ENCODE measurements around the gene CYTH1.
"Not testable (repeated sequence)": the region's sequence is repeated elsewhere in the genome, so short reads cannot be mapped to it uniquely, and the experiment has no call there.

Gene CYTH1

DNA sequence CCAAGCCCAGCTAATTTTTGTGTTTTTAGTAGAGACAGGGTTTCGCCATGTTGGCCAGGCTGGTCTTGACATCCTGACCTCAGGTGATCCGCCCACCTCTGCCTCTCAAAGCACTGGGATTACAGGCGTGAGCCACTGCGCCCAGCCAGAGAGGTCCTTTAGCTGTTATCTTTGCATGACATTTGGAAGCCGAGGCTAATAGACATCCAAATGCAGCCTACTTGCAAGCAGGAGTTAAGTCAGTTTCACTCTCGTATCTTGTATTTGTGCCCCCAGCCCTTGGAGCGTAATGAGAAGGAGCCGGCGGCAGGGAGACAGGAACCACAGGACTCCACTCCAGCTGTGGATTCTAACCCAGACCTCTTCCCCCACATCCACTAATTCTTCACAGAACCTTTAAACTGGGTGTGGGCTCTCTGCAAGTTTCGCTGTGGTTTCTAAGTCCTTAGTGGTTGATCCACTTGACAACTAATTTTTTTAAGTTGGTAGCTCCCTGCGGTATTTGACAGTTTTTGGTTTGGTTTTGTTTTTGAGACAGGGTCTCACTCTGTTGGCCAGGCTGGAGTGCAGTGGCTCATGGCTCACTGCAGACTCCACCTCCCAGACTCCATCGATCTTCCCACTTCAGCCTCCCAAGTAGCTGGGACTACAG lies 3.1 kb upstream of the CYTH1 start:
- no peak for DNase-seq

DNA sequence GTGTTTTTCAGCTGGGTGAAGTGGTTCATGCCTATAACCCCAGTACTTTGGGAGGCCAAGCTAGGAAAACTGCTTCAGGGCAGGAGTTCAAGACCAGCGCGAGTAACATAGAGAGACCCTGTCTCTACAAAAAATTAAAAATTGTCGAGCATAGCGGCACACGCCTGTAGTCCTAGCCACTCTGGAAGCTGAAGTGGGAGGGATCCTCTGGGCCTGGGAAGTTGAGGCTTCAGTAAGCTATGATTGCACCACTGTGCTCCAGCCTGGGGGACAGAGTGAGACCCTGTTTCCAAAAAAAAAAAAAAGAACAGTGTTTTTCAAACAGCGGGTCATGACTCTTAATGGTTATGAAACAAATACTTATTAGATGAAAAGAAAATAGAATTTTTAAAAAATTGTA lies 2.3 kb upstream of the CYTH1 start:
- no peak for DNase-seq

DNA sequence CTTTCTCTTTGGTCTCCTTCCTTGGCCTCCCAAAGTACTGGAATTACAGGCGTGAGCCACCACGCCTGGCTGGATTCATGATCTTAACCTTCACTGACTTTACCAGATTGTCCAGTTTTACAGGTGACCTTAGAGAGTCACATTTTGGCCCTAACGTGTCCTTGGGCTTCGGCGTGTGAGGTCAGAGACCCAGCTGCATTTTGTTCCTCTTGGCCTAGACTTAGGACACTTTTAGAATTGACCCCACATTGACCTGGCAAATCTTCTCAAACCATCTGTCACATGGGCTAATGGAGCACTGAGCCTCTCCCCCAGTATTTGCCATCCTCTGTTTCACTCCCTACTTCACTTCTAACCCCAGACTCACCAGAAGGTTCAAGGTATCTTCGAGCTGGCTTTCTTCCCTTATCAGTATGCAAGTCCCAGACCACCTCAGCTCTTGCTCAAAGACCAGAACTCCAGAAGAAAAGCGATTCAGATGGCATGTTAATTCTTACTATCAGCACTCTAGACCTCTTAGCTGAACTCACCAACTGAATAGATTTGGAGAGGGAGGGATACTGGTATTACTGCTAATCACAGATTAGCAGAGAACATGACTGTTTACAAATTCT lies 1.7 kb upstream of the CYTH1 start:
- no peak for DNase-seq

DNA sequence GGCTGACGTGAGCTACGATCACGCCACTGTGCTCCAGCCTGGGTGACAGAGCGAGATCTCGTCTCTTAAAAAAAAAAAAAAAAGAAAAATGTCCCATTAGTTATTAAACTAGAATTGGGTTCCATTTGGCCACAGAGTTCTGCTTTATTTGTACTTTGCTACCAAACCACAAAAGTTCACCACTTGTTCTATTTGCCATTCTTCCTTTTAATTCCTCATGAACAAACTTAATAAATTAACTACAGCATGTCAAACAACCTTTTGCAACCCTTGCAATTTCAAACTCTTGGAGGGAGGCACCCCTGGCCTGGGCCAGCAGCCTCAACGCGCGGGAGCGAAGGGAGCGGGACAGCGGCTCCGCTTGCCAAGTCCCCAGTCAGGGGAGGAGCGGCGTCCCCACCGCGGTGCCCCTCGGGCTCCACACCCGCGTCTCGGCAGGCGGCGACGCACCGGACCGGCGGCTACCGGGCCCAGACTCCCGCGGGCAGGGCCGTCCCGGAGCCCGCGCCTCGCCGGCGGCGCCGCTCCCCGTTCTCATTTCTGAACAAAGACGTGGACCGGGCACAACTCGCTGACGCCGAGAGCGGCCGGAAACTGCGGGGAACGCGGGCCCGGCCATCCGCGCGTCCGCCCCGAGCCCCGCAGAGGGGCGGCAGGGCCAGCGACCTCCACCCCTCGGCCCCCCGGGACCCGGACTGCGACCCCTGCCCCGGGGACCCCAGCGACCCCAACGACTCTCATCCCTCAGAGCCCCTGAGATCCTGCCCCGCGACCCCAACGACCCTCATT lies 775 bp downstream of the CYTH1 start:
- DNase-seq = peak; percentile 51

DNA sequence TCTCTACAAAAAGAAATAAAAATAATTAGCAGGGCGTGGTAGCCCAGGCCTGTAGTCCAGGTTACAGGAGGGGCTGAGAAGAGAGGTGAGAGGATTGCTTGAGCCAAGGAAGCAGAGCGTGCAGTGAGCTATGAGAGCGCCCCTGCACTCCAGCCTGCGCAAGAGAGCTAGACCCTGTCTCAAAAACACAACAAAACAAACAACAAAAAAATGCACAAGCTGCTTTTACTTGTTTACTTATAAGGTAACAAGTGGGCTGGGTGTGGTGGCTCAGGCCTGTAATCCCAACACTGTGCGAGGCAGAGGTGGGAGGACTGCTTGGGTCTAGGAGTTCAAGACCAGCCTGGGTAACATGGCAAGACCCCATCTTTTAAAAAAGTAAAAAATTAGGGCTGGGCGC lies 1.7 kb downstream of the CYTH1 start:
- DNase-seq = no peak

GRCh38 chr17:78779850-78780249 lies 2.2 kb downstream of the CYTH1 start:
- DNase-seq = peak; percentile 61

DNA sequence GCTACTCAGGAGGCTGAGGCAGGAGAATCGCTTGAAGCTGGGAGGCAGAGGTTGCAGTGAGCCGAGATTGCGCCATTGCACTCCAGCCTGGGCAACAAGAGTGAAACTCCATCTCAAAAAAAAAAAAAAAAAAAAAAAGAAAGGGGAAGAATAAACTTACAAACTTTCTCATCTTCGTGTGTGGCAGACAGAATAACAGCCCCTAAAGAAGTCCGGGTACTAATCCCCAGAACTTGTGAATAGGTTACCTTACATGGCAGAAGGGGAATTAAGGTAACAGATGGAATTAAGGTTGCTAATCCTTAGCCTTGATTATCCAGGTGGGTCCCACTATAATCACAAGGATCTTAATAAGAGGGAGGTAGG lies 2.8 kb downstream of the CYTH1 start:
- not testable (repeated sequence) for DNase-seq

DNA sequence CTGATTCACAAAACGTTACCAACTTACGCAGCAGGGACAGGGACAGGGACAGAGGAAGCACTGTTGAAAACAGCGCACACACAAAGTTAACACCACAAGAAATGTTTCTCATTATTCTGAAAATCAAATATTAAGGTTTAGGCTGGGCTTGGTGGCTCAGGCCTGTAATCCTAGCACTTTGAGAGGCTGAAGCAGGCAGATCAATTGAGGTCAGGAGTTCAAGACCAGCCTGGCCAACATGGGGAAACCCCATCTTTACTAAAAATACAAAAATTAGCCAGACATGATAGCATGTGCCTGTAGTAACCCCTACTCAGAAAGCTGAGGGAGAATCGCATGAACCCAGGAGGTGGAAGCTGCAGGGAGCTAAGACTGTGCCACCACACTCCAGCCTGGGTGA lies 4.2 kb downstream of the CYTH1 start:
- peak; percentile 28 for DNase-seq

GRCh38 chr17:78774956-78775571 lies 7.0 kb downstream of the CYTH1 start:
- DNase-seq = peak; percentile 75

GRCh38 chr17:78774453-78774852 lies 7.6 kb downstream of the CYTH1 start:
- peak; percentile 34 for DNase-seq

GRCh38 chr17:78771758-78772382 lies 10.2 kb downstream of the CYTH1 start:
- no peak for DNase-seq

- DNase-seq = no peak
Observed at GRCh38 chr17:78769196-78769773, 12.8 kb downstream of the CYTH1 start.

- DNase-seq = no peak
Observed at GRCh38 chr17:78767806-78768205, 14.3 kb downstream of the CYTH1 start.

DNA sequence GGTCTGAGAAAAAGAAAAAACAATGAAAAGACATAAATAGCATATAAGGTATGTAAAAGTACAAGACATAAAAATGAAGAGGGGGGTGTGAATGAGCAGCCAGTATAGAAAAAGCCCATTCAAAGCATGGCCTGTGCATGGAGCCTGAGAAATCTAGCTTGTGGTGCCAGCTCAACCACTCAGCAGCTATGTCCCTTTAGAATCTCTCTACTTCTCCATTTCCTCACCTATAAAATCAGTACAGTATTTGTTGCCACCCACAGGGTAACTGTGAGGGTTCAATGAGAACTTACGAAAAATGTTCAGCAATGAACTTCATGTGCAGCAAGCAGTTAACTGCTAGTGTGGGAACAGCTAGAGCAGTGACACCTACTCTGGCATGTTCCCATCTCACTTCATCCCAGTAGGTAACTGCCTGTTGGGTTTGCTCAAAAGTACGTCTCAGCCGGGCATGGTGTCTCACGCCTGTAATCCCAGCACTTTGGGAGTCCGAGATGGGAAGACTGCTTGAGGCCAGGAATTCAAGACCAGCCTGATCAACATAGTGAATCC lies 15.3 kb downstream of the CYTH1 start:
- DNase-seq = no peak

DNA sequence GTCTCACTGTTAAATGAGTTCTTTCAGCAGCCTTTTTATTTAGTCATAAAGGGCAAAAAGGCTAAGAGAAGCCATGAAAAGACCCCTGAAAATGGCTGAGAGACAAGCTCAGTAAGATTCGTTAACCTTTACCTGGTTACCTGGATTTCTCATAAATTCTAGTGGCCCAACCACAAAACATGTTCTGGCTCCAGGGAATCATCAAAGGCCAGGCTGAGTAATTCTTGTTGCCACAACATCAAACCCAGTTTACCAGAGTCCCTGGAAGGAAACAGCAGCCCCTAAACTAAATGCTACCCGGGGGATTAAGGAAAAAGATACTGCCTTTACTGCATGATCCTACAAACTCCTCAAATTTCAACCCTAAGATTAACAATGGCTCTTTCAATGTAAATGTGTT lies 15.8 kb downstream of the CYTH1 start:
- DNase-seq = no peak

DNA sequence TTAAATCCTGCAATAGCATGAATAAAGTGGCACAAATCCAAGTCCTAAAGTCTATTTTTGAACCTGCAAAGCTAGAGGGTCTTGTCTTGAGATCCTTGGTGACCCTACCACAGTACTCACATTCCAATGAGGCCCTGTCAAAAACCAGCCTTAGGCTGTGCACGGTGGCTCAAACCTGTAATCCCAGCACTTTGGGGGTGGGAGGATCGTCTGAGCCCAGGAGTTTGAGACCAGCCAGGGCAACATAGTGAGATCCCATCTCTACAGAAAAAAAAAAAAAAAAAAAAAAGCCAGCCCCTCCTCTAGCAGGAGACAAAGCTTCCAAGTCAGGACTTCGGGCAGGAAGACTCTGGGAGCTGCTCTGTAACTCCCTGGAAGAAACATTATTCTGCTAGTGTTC lies 16.3 kb downstream of the CYTH1 start:
- DNase-seq = peak; percentile 1

GRCh38 chr17:78764871-78765270 lies 17.2 kb downstream of the CYTH1 start:
- peak; percentile 1 for DNase-seq

DNA sequence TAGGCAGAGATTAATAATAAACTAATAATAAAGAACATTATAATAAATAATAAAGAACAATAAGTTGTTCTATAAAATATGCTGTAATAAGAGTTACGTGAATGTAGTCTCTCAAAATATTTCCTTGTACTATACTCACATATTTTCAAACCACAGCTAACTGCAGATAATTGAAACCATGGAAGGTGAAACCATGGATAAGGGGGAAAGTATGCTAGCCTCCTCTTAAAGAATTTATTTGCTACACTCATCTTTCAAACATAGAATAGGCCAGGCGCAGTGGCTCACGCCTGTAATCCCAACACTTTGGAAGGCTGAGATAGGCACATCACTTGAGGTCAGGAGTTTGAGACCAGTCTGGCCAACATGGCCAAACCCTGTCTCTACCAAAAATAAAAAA lies 18.5 kb downstream of the CYTH1 start:
- no peak for DNase-seq

- DNase-seq = no peak
Observed at GRCh38 chr17:78761789-78762406, 20.2 kb downstream of the CYTH1 start.

DNA sequence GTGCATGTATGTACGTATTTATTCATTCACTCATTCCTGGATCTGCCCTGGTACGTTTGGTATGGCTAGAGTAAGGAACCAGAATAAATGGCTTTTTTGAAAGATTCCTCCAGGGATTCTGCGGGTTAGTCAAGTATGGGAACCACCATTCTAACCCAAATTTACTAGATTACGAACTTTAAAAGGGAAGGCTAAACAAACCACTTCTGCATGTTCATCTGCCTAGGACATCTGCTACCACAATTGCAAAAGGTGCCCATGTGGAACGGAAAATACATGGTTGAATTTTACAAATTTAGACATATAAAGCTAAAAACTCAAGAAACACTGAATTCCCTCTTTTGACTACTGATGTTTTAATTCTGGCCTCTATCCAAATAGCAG lies 22.1 kb downstream of the CYTH1 start:
- no peak for DNase-seq

GRCh38 chr17:78759203-78759968 lies 22.7 kb downstream of the CYTH1 start:
- peak; percentile 76 for DNase-seq

All from activated naive CD4-positive, alpha-beta T cell treated with Interleukin-2 at 50 U/mL for 16 hours (primary cell).